ENCODE data around the gene DCAF17. TPM values are rescaled to one million over a fixed set of nuclear protein-coding genes. Genes with fewer than 3 reads are reported as not detected.

DCAF17 gene, protein sequence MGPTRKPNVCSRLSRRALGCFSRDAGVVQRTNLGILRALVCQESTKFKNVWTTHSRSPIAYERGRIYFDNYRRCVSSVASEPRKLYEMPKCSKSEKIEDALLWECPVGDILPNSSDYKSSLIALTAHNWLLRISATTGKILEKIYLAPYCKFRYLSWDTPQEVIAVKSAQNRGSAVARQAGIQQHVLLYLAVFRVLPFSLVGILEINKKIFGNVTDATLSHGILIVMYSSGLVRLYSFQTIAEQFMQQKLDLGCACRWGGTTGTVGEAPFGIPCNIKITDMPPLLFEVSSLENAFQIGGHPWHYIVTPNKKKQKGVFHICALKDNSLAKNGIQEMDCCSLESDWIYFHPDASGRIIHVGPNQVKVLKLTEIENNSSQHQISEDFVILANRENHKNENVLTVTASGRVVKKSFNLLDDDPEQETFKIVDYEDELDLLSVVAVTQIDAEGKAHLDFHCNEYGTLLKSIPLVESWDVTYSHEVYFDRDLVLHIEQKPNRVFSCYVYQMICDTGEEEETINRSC
- 22.6 and 23.7 TPM in 2 replicates for total RNA-seq

- Mint-ChIP-seq H3K27ac (peak within 1 kb of the TSS; percentile 91), H3K27me3 (ENCODE audit: low read depth) (no peaks in the 10 kb centered on the region), H3K36me3 (ENCODE audit: low read depth) (peaks cover 69% of the 10 kb centered on the region), H3K4me3 (ENCODE audit: low read depth) (peak within 1 kb of the TSS; percentile 89), H3K9me3 (peaks cover 13% of the 10 kb centered on the region), H3K4me1 (ENCODE audit: low read depth) (peaks cover 33% of the 10 kb centered on the region)
- peak; percentile 93 for DNase-seq (ENCODE audit: low spot score)
- intact Hi-C loops (cut with micrococcal nuclease), result loop anchor here (1.0 to 2.0 kb wide), 5 partner anchors 108 to 505 kb away; partner anchors contain the start of genes GORASP2 and TLK1
These were observed at the start of gene DCAF17 for GRCh38 chr2:171434013-171434989. Gene DCAF17 (plus strand): TSS chr2:171434226. CDS start chr2:171434578, 352 bp downstream.

- intact Hi-C loops (cut with micrococcal nuclease), result loop anchor here (5.0 kb wide), 1 partner anchor 39 kb away; no protein-coding TSS in a partner anchor
- Mint-ChIP-seq H3K9me3 (peaks cover 3% of the 10 kb centered on the region), H3K27me3 (ENCODE audit: low read depth) (no peaks in the 10 kb centered on the region), H3K4me3 (ENCODE audit: low read depth) (no peak overlapping the region), H3K4me1 (ENCODE audit: low read depth) (peaks cover 34% of the 10 kb centered on the region), H3K27ac (no peak overlapping the region), H3K36me3 (ENCODE audit: low read depth) (peaks cover 31% of the 10 kb centered on the region)
- no peak for DNase-seq (ENCODE audit: low spot score)
These were observed 47.4 kb upstream of the DCAF17 start for GRCh38 chr2:171386627-171387026.

DNA sequence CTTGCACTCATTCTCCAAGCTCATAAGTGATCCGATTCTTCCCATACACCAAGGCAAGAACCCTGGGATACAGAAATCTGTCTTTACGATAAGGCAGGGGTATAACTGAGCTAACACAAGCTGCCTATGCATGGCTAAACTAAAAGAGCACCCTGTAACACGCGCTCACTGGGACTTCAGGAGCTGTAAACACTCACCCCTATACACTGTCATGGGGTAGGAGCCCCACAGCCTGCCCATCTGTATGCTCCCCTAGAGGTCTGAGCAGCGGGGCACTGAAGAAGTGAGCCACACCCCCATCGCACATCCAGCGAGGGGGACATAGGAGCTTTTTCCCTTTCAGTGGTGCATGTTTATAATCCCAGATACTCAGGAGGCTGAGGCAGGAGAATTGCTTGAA lies 47.0 kb upstream of the DCAF17 start:
- H3K27ac Mint-ChIP-seq, result no peak overlapping the region
- intact Hi-C loops (cut with micrococcal nuclease), result loop anchor here (5.0 kb wide), 1 partner anchor 40 kb away; no protein-coding TSS in a partner anchor

GRCh38 chr2:171389325-171389724 lies 44.7 kb upstream of the DCAF17 start:
- intact Hi-C loops (cut with micrococcal nuclease), result loop anchor here (5.0 kb wide), 1 partner anchor 42 kb away; no protein-coding TSS in a partner anchor
- Mint-ChIP-seq H3K4me1 (ENCODE audit: low read depth) (peaks cover 41% of the 10 kb centered on the region), H3K27me3 (ENCODE audit: low read depth) (no peaks in the 10 kb centered on the region), H3K4me3 (ENCODE audit: low read depth) (no peak overlapping the region), H3K27ac (peak overlapping the region; percentile 61), H3K9me3 (no peaks in the 10 kb centered on the region), H3K36me3 (ENCODE audit: low read depth) (peaks cover 31% of the 10 kb centered on the region)
- no peak for DNase-seq (ENCODE audit: low spot score)

More for the DNA sequence above, 47.0 kb upstream of the DCAF17 start:
- Mint-ChIP-seq H3K4me3 (ENCODE audit: low read depth) (no peak overlapping the region), H3K9me3 (peaks cover 3% of the 10 kb centered on the region), H3K36me3 (ENCODE audit: low read depth) (peaks cover 30% of the 10 kb centered on the region), H3K4me1 (ENCODE audit: low read depth) (peaks cover 38% of the 10 kb centered on the region), H3K27me3 (ENCODE audit: low read depth) (no peaks in the 10 kb centered on the region)
- DNase-seq (ENCODE audit: low spot score), result no peak

DNA sequence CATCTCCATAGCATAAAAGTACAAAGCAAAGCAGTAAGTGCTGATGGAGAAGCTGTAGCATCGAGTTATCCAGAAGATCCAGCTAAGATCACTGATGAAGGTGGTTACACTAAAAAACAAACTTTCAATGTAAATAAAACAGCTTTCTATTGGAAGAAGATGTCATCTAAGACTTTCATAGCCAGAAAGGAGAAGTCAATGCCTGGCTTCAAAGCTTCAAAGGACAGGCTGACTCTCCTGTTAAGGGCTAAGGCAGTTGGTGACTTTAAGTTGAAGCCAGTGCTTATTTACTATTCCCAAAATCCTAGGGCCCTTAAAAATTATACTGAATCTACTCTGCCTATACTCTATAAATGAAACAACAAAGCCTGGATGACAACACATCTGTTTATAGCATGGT lies 44.2 kb upstream of the DCAF17 start:
- Mint-ChIP-seq H3K27ac (peak overlapping the region; percentile 62), H3K27me3 (ENCODE audit: low read depth) (no peaks in the 10 kb centered on the region), H3K9me3 (no peaks in the 10 kb centered on the region), H3K4me1 (ENCODE audit: low read depth) (peaks cover 41% of the 10 kb centered on the region), H3K36me3 (ENCODE audit: low read depth) (peaks cover 31% of the 10 kb centered on the region), H3K4me3 (ENCODE audit: low read depth) (no peak overlapping the region)
- intact Hi-C loops (cut with micrococcal nuclease), result loop anchor here (1.0 to 5.0 kb wide), 2 partner anchors 42 to 63 kb away; no protein-coding TSS in a partner anchor
- no peak for DNase-seq (ENCODE audit: low spot score)

GRCh38 chr2:171390941-171391516 lies 43.0 kb upstream of the DCAF17 start:
- Mint-ChIP-seq H3K36me3 (ENCODE audit: low read depth) (peaks cover 36% of the 10 kb centered on the region), H3K27ac (peak overlapping the region; percentile 77), H3K4me3 (ENCODE audit: low read depth) (no peak overlapping the region), H3K27me3 (ENCODE audit: low read depth) (no peaks in the 10 kb centered on the region), H3K9me3 (no peaks in the 10 kb centered on the region), H3K4me1 (ENCODE audit: low read depth) (peaks cover 39% of the 10 kb centered on the region)
- intact Hi-C loops (cut with micrococcal nuclease), result loop anchor here (1.0 kb wide), 4 partner anchors 23 to 131 kb away; no protein-coding TSS in a partner anchor
- DNase-seq (ENCODE audit: low spot score), result peak; percentile 22

GRCh38 chr2:171391532-171391931 lies 42.5 kb upstream of the DCAF17 start:
- H3K36me3 Mint-ChIP-seq (ENCODE audit: low read depth), result peaks cover 34% of the 10 kb centered on the region
- no peaks in the 10 kb centered on the region for H3K9me3 Mint-ChIP-seq
- no peaks in the 10 kb centered on the region for H3K27me3 Mint-ChIP-seq (ENCODE audit: low read depth)
- peaks cover 39% of the 10 kb centered on the region for H3K4me1 Mint-ChIP-seq (ENCODE audit: low read depth)
- no peak overlapping the region for H3K4me3 Mint-ChIP-seq (ENCODE audit: low read depth)
- no peak for DNase-seq (ENCODE audit: low spot score)
- peak overlapping the region; percentile 77 for H3K27ac Mint-ChIP-seq
- intact Hi-C loops (cut with micrococcal nuclease), result loop anchor here (1.0 kb wide), 3 partner anchors 23 to 131 kb away; no protein-coding TSS in a partner anchor

GRCh38 chr2:171393487-171393886 lies 40.5 kb upstream of the DCAF17 start:
- Mint-ChIP-seq H3K4me3 (ENCODE audit: low read depth) (no peak overlapping the region), H3K9me3 (peaks cover 15% of the 10 kb centered on the region), H3K27ac (no peak overlapping the region), H3K36me3 (ENCODE audit: low read depth) (peaks cover 27% of the 10 kb centered on the region), H3K4me1 (ENCODE audit: low read depth) (peaks cover 38% of the 10 kb centered on the region), H3K27me3 (ENCODE audit: low read depth) (no peaks in the 10 kb centered on the region)
- DNase-seq (ENCODE audit: low spot score), result no peak
- intact Hi-C loops (cut with micrococcal nuclease), result no loop called here

GRCh38 chr2:171394164-171394740 lies 39.8 kb upstream of the DCAF17 start:
- Mint-ChIP-seq H3K9me3 (peaks cover 15% of the 10 kb centered on the region), H3K27me3 (ENCODE audit: low read depth) (no peaks in the 10 kb centered on the region), H3K36me3 (ENCODE audit: low read depth) (peaks cover 27% of the 10 kb centered on the region), H3K27ac (no peak overlapping the region), H3K4me3 (ENCODE audit: low read depth) (no peak overlapping the region), H3K4me1 (ENCODE audit: low read depth) (peaks cover 40% of the 10 kb centered on the region)
- DNase-seq (ENCODE audit: low spot score), result no peak
- intact Hi-C loops (cut with micrococcal nuclease), result no loop called here

DNA sequence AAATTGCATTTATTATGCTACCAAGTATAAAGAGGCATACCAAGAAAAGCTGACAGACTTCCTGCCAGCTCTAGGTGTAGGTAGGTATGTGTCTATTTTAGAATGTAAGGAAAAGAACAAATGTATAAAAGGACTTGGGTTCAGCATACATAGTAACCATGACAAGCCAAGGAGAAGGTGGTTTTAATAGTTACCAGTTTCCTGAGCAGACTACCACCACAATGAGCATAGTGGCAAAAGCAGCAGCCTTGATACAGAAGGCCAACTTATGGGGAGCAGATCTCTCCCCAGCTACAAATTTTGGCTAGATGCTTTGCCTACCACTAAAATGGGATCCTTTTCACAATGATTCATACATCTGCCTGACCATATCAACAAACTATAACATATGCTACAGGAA lies 34.7 kb upstream of the DCAF17 start:
- intact Hi-C loops (cut with micrococcal nuclease), result no loop called here
- no peak for DNase-seq (ENCODE audit: low spot score)
- Mint-ChIP-seq H3K9me3 (peaks cover 25% of the 10 kb centered on the region), H3K27me3 (ENCODE audit: low read depth) (no peaks in the 10 kb centered on the region), H3K27ac (no peak overlapping the region), H3K36me3 (ENCODE audit: low read depth) (peaks cover 38% of the 10 kb centered on the region), H3K4me3 (ENCODE audit: low read depth) (no peak overlapping the region), H3K4me1 (ENCODE audit: low read depth) (peaks cover 28% of the 10 kb centered on the region)

- intact Hi-C loops (cut with micrococcal nuclease), result no loop called here
- Mint-ChIP-seq H3K27ac (no peak overlapping the region), H3K27me3 (ENCODE audit: low read depth) (no peaks in the 10 kb centered on the region), H3K36me3 (ENCODE audit: low read depth) (peaks cover 47% of the 10 kb centered on the region), H3K9me3 (peaks cover 30% of the 10 kb centered on the region), H3K4me1 (ENCODE audit: low read depth) (peaks cover 37% of the 10 kb centered on the region), H3K4me3 (ENCODE audit: low read depth) (no peak overlapping the region)
- DNase-seq (ENCODE audit: low spot score), result no peak
These were observed 33.6 kb upstream of the DCAF17 start for GRCh38 chr2:171400395-171400794.

DNA sequence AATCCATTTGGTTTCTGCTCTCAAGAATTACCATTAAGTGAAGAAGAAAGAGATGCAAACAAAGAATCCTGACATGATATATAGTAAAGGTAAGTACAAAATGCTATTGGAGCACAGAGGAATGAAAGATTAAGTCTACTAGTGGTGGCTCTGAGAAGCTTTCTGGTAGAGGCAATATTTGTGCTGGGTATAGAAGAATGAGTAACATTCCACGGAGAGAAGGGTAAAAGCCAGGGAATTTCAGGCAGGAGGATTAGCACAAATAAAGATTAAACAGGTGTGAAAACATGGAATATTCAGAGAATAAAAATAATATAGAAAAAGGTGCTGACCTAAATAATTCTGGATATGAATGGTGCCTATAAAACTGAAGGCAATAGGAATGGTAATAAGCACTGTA lies 32.1 kb upstream of the DCAF17 start:
- H3K27me3 Mint-ChIP-seq (ENCODE audit: low read depth), result no peaks in the 10 kb centered on the region

More for the DNA sequence above, 32.1 kb upstream of the DCAF17 start:
- no peak overlapping the region for H3K4me3 Mint-ChIP-seq (ENCODE audit: low read depth)
- peaks cover 28% of the 10 kb centered on the region for H3K9me3 Mint-ChIP-seq
- intact Hi-C loops (cut with micrococcal nuclease), result no loop called here
- no peak for DNase-seq (ENCODE audit: low spot score)
- peaks cover 51% of the 10 kb centered on the region for H3K36me3 Mint-ChIP-seq (ENCODE audit: low read depth)
- H3K27ac Mint-ChIP-seq, result no peak overlapping the region
- peaks cover 45% of the 10 kb centered on the region for H3K4me1 Mint-ChIP-seq (ENCODE audit: low read depth)

All from activated T-helper 2 cell treated with anti-CD3 and anti-CD28 coated beads, Interferon-gamma antibody, Interleukin-2, Interleukin-4, amounts not matched to agents 10 μg/mL and 5 μg/mL and 100 μg/mL, durations not matched to agents 14 hours and 24 hours and 36 hours (primary cell).